SK-MEL-5 (cell line): ENCODE results near the gene PDE6A. TPM values are rescaled to one million over a fixed set of nuclear protein-coding genes. Genes with fewer than 3 reads are reported as not detected.
A peak's percentile ranks its signal among the peaks of the same experiment; 100 is the strongest.

Experiments used
- DNase-seq: peaks from one replicate; pipeline ENCODE4 v3.0.0-alpha.2; 2016; ENCODE audit warnings: low read depth, low spot score
- in situ Hi-C: cut with HindIII; loops from 2 replicates; pipeline ENCODE4 v1.10.0; 2016; ENCODE audit warnings: low sequenced_read_pairs, high pct_unique_total_duplicates, low pct_unique_long_range_greater_than_20kb
- total RNA-seq: library from RNA; depleted of rRNA; stranded (reverse); fragments of >200 nt; shearing (Covaris generic); gene quantifications from 2 replicates; pipeline ENCODE4 v1.2.3, GENCODE V29; 2014

PDE6A gene
- total RNA-seq, 1 experiment from 2014 or later, result 0.26 TPM

DNA sequence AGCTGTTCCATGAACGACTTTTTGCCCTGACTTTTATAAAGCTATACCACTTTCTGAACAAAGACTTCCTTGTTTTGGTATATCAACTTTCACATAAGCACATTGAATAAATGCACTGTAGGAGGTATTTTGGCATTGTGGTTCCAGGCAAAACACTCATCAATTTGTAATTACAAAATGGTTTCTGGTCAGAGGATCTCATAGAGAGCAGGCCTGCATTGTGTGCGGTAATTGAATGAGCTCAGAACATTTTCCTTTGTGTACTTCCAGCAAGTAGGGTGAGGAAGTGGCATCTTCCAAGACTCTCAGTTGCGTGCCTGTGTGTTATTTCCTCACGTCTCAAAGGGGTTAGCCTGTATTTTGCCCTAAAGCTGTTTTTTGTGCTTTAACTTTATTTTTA lies 89.2 kb downstream of the PDE6A start:
- in situ Hi-C loops, result no loop called here
- peak; percentile 97 for DNase-seq

DNA sequence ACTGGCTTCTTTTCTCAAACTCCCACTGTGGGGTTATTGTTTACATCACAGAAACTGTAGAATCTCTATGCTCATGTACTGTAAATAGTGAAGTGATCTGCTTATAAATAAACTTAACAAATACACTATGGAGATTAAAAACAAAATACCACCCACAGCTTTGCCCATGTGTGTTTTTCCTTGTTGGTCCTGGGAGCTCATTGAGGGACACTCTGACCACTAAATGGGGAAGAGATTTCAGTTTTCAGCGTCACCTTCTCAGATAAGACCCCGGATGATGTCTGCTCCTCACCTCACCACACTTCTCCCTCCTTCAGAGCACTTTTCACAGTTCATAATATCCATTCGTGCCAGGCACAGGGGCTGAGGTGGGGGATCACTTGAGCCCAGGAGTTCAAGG lies 89.7 kb downstream of the PDE6A start:
- in situ Hi-C loops, result no loop called here
- no peak for DNase-seq

- DNase-seq, result no peak
- in situ Hi-C loops, result no loop called here
These were observed 90.9 kb downstream of the PDE6A start for GRCh38 chr5:149853701-149854100.

DNA sequence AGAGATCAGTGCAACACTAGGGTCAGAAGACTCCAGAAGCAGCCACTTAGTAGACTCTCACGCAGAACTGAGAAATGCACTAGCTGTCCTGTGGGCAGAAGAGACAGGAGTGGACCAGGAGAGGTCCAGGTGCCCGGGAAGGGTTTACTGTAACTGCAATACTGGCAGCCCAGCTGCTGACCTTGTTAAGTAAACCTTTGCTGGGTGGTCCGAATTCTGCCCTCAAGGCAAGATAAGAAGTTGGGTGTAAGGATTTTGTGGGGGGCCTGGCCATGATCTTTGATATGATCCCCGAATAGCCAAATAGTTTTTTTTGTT lies 91.3 kb downstream of the PDE6A start:
- in situ Hi-C loops, result no loop called here
- no peak for DNase-seq

- DNase-seq, result peak; percentile 85
- in situ Hi-C loops, result no loop called here
These were observed 91.8 kb downstream of the PDE6A start for GRCh38 chr5:149852641-149853330.

DNA sequence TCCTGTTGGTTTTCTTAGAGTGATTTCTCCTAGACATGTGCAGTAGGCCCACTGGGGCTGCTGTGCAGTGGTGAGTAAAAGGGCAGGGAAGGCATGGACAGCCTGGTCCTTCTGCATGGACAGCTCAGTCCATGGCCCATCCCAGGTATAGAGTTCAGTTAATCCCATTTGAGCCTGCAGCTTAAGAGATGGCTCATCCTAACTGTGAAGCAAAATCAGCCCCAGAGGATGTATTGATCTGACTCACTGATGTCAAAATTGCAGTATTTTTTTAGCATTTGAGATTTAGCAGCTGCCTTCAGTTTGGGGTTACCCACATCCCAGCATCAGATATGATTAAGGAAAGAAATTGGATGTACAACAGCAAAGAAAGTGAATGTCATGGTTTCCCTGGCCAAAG lies 93.4 kb downstream of the PDE6A start:
- in situ Hi-C loops, result no loop called here
- DNase-seq, result no peak

DNA sequence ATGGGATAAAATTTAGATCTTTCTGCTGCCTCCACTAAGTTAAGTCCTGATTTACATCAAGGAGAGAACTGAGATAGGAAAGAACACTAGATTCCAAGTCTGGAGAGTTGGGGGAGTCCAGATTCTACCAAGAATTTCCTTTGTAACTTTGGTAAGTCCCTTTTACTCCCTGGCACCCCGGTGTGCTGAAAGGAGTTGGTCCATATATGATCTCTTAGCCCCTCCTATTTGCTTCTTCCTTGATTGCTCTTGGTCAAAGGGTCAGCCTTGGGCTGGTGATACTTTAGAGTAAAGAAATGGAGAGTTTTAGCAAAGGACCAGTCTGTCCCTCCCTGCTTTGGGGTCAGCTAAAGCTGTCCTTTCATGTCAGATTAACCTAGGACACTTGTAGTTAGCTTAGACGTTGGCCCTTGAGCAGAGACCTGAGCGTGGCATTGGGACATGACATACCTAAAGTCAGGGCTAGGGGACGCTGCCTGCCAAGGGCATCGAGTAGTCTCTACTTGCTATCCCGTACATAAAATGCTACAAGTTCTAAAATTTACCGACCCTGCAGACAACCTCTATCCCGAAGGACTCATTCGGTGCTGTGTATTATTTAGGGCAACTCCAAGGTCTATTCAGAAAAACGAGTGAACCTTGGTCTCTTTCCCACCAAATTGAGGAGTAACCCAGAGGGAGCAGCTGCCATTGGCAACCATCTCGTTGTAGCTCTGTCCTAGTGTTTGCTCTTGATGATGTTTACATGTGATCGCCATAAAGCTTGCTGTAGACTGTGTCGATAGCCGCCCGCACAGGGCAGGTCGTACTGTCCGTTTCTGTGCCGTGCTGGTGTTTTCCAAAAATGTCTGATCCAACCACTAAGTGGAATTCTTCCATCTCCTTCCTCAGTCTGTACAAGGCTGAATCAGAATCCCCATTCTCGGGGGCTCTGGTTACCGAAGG lies 94.4 kb downstream of the PDE6A start:
- DNase-seq, result no peak
- in situ Hi-C loops, result no loop called here

- no peak for DNase-seq
- in situ Hi-C loops, result no loop called here
These were observed 95.2 kb downstream of the PDE6A start for GRCh38 chr5:149849280-149849965.

DNA sequence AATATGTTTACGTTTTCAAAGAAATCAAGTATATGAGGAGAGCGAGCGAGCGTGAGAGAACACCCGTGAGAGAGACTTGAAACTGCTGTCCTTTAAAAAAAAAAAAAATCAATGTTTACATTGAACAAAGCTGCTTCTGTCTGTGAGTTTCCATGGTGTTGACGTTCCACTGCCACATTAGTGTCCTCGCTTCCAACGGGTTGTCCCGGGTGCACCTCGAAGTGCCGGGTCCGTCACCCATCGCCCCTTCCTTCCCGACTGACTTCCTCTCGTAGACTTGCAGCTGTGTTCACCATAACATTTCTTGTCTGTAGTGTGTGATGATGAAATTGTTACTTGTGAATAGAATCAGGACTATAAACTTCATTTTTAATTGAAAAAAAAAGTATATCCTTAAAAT lies 97.0 kb downstream of the PDE6A start:
- DNase-seq, result no peak
- in situ Hi-C loops, result no loop called here

GRCh38 chr5:149846021-149846420 lies 98.6 kb downstream of the PDE6A start:
- in situ Hi-C loops, result no loop called here
- no peak for DNase-seq

- no peak for DNase-seq
- in situ Hi-C loops, result no loop called here
These were observed 99.0 kb downstream of the PDE6A start for GRCh38 chr5:149845601-149846000.

- in situ Hi-C loops, result no loop called here
- DNase-seq, result no peak
These were observed 102.5 kb downstream of the PDE6A start for GRCh38 chr5:149841851-149842793.

DNA sequence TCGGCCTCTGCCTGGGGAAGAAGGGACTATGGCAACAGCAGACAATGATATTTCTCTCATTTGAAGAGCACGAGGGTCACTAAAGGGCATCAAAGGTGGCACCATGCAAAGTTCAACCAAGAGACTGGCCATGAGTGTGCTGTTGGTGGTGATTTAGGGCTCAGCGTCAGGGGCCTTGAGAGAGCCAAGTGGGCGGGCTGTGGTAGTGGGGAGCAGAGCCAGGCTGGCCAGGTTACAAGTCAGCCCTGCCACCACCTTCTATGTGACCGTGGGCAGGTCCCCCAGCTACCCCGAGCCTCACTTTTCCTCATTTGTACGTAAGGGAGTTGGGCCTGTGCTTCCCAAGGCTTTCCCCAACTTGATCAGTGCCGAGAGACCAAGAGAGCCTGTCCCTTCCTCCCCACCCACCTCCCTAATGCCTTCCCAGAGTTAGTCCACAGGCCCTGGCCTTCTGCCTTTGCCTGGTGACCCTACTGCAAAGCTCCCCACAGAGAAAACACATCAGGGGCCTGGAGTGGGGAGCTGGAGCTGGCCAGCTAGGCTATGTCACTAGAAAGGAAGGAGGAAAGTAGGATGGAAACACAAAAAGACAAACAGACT lies 104.3 kb downstream of the PDE6A start:
- no peak for DNase-seq
- in situ Hi-C loops, result no loop called here

- no peak for DNase-seq
- in situ Hi-C loops, result no loop called here
These were observed 104.8 kb downstream of the PDE6A start for GRCh38 chr5:149839761-149840160.

DNA sequence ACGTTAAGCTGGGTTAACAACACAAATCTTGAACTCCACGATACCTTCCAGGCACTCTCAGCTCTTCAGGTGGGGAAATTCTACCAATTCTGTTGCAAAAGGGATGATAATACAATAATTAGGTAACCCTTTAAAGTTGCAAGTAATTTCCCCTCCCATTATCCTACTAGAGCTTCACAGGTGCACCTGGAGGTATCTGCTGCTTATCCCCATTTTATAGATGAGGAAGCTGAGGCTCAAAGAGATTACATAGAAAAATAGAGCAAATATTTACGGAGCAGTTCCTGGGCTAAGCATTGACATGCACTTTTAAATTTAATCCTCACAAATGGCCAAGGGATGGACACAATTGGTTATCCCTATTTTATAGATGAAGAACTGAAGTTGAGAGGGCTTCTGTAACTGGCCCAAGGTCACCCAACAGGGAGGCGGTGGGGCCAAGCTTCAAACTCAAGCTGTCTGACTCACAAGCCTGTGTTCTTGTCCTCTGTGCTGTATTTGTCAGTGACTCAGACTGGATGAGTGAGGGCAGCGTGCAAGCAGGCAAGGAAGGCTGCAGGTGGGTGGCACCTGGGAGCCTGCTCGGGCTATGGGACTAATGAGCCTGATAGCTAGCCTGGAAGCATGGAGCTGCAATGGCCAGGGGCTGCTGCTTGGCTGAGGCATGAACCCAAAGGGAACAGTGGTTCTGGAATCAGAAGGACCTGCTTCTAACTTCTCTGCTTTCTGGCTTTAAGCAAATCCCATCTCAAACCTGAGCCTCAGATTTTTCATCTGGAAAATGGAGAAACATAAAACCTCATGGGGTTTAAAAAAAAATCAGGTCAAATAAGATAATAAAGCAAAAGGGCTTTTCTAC lies 105.5 kb downstream of the PDE6A start:
- no peak for DNase-seq

DNA sequence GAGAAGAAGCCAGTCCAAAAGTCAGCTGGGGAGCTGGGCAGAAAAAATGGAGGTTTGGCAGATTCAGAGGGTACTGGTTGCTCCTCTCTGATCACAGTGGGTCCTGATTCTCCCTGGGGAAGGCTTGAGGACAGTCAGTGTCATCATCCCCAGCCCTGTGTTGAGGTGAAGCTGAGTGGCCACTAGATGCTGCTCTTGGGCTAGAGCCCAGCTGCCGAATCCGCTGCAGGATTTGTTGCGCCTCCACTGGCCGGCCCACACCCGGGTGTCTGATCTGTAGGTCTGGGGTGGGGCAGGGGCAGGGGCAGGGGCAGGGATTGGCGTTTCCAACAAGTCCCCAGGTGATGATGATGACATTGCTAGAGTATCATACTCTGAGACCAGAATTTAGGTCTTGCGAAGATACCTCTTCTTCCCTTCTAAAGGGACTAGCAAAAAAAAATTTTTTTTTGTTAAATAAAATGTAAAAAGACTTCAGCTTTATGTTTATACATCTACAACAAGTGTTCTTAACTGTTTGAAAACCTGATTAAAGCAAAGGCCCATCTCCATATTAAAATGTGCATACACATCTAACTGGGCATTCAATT lies 106.8 kb downstream of the PDE6A start:
- peak; percentile 81 for DNase-seq
- in situ Hi-C loops, result no loop called here

More for the DNA sequence above, 105.5 kb downstream of the PDE6A start:
- in situ Hi-C loops, result no loop called here
